ENCODE data around the gene SRPX2. TPM values are rescaled to one million over a fixed set of nuclear protein-coding genes. Genes with fewer than 3 reads are reported as not detected.

Gene SRPX2
- polyA plus RNA-seq, 1 of the 3 experiments (the other 2 are of a cell fraction) = 14.5 TPM

- peak; percentile 43; the same call in 1 of the 2 replicates for TF ChIP-seq USF1 (IDR thresholded peaks at IDR 0.05; ENCODE audit: borderline replicate concordance, low read depth)
- TF ChIP-seq FOXJ3 (CRISPR knock-in tag; IDR thresholded peaks at IDR 0.05) = no peak
- Histone ChIP-seq H3K36me3 (replicated peaks in 1 of 2; ENCODE audit: control insufficient read depth in 1 of 2, insufficient read depth in 2 of 2, low read length in 1 of 2) (no peaks in the 10 kb centered on the region), H3K9me3 (no peaks in the 10 kb centered on the region), H4K20me1 (ENCODE audit: insufficient read depth) (no peaks in the 10 kb centered on the region), H3K79me2 (ENCODE audit: insufficient read depth) (no peaks in the 10 kb centered on the region), H3K4me3 (ENCODE audit: low read depth in 2 of 2, low read length in 1 of 2) (no peak overlapping the region), H2AFZ (ENCODE audit: low read depth) (no peak overlapping the region), H3K4me2 (no peak overlapping the region), H3K27me3 (ENCODE audit: insufficient read depth) (no peaks in the 10 kb centered on the region; the same call in 1 of the 2 replicates), H3K27ac (ENCODE audit: low read depth in 2 of 2, low read length in 1 of 2) (no peak overlapping the region), H3K9ac (no peak overlapping the region), H3K9me2 (no peaks in the 10 kb centered on the region), H3K4me1 (ENCODE audit: control insufficient read depth in 1 of 2, insufficient read depth in 2 of 2, low read depth in 1 of 2, low read length in 1 of 2) (no peaks in the 10 kb centered on the region), H3F3A (replicated peaks; ENCODE audit: insufficient read depth) (no peaks in the 10 kb centered on the region)
- POLR2A ChIA-PET = no interaction called here
- WGBS (ENCODE audit: low lambda C conversion rate) = 36% methylated on average over 3 of the region's 3 CpGs
- DNase-seq = no peak
- CTCF ChIA-PET = interaction anchor here (3.9 to 6.4 kb wide), 3 partner anchors 12 to 95 kb away, joined by 49 to 63 read pairs (median 61); no protein-coding TSS in a partner anchor
These were observed 29.5 kb downstream of the SRPX2 start for GRCh38 chrX:100673397-100673953.

GRCh38 chrX:100674705-100675104 is 30.7 kb downstream of the SRPX2 start:
- no peaks in the 10 kb centered on the region for H3K36me3 ChIP-seq (replicated peaks in 1 of 2; ENCODE audit: control insufficient read depth in 1 of 2, insufficient read depth in 2 of 2, low read length in 1 of 2)
- TF ChIP-seq CHD2 (IDR thresholded peaks at IDR 0.05; ENCODE audit: low read length, partially characterized antibody) = no peak
- TF ChIP-seq USF1 (IDR thresholded peaks at IDR 0.05; ENCODE audit: borderline replicate concordance, low read depth) = no peak
- TF ChIP-seq GABPA (IDR thresholded peaks at IDR 0.05; ENCODE audit: low read depth) = no peak
- no peak for TF ChIP-seq CTCF (IDR thresholded peaks at IDR 0.05)
- TF ChIP-seq RXRA (IDR thresholded peaks at IDR 0.05; ENCODE audit: borderline replicate concordance, low read depth) = no peak
- TF ChIP-seq PBX3 (IDR thresholded peaks at IDR 0.05) = no peak
- TF ChIP-seq ZBTB33 (IDR thresholded peaks at IDR 0.05; ENCODE audit: borderline replicate concordance, low read depth) = no peak
- TF ChIP-seq USF2 (IDR thresholded peaks at IDR 0.05; ENCODE audit: borderline replicate concordance, low read depth, low read length) = no peak
- TF ChIP-seq TCF12 (IDR thresholded peaks at IDR 0.05) = no peak
- CTCF ChIA-PET = interaction anchor here (1.2 to 6.4 kb wide), 3 partner anchors 11 to 94 kb away, joined by 3 to 63 read pairs (median 36); no protein-coding TSS in a partner anchor
- H3K27ac ChIP-seq (ENCODE audit: low read depth in 2 of 2, low read length in 1 of 2) = no peak overlapping the region
- H3K4me3 ChIP-seq (ENCODE audit: low read depth in 2 of 2, low read length in 1 of 2) = no peak overlapping the region
- no peak overlapping the region for H3K4me2 ChIP-seq
- H3K9me3 ChIP-seq = no peaks in the 10 kb centered on the region
- no peaks in the 10 kb centered on the region for H4K20me1 ChIP-seq (ENCODE audit: insufficient read depth)
- POLR2A ChIA-PET = no interaction called here
- no peaks in the 10 kb centered on the region for H3F3A ChIP-seq (replicated peaks; ENCODE audit: insufficient read depth)
- H3K4me1 ChIP-seq (ENCODE audit: control insufficient read depth in 1 of 2, insufficient read depth in 2 of 2, low read depth in 1 of 2, low read length in 1 of 2) = no peaks in the 10 kb centered on the region
- H3K79me2 ChIP-seq (ENCODE audit: insufficient read depth) = no peaks in the 10 kb centered on the region
- 37% methylated on average over 2 of the region's 2 CpGs for WGBS (ENCODE audit: low lambda C conversion rate)
- DNase-seq = no peak
- H3K9me2 ChIP-seq = no peaks in the 10 kb centered on the region
- H3K27me3 ChIP-seq (ENCODE audit: insufficient read depth) = peaks cover 6% of the 10 kb centered on the region; the same call in 1 of the 2 replicates
- no peak overlapping the region for H3K9ac ChIP-seq
- H2AFZ ChIP-seq (ENCODE audit: low read depth) = no peak overlapping the region
